Calu3 (cell line): ENCODE data around the gene MAST3. TPM values are rescaled to one million over a fixed set of nuclear protein-coding genes. Genes with fewer than 3 reads are reported as not detected.
A peak's percentile ranks its signal among the peaks of the same experiment; 100 is the strongest.

Experiments used
- BruUV-seq: library from RNA; stranded (reverse); fragments of 400-500 nt; replicated peaks from 2 replicates; lab custom pipeline; 2021; lab: Mats Ljungman, UMichigan
- CTCF ChIA-PET: fragments of 300-600 bp; sonication (Branson Sonifier 250); formaldehyde crosslinking; loops from one replicate; lab custom pipeline; 2022; ENCODE audit warnings: antibody characterized with exemption; lab: Charles Lee
- DNase-seq: peaks from one replicate; pipeline ENCODE4 v3.0.0; 2022
- H3K27ac Mint-ChIP-seq: one replicate; pipeline ENCODE4 v1.8.0; 2022; ENCODE audit warnings: mixed read lengths; ENCODE audit not compliant: unreplicated experiment
- H3K27me3 Mint-ChIP-seq: one replicate; pipeline ENCODE4 v1.8.0; 2022; ENCODE audit warnings: mixed read lengths; ENCODE audit not compliant: unreplicated experiment
- H3K36me3 Mint-ChIP-seq: one replicate; pipeline ENCODE4 v1.8.0; 2022; ENCODE audit warnings: mild to moderate bottlenecking, moderate library complexity, mixed read lengths; ENCODE audit not compliant: insufficient read depth, unreplicated experiment
- H3K4me1 Mint-ChIP-seq: one replicate; pipeline ENCODE4 v1.8.0; 2022; ENCODE audit warnings: mild to moderate bottlenecking, low read depth, mixed read lengths; ENCODE audit not compliant: unreplicated experiment
- H3K4me3 Mint-ChIP-seq: one replicate; pipeline ENCODE4 v1.8.0; 2022; ENCODE audit warnings: mild to moderate bottlenecking, low read depth, moderate library complexity, mixed read lengths; ENCODE audit not compliant: unreplicated experiment
- H3K9me3 Mint-ChIP-seq: one replicate; pipeline ENCODE4 v1.8.0; 2022; ENCODE audit warnings: low read depth, mixed read lengths; ENCODE audit not compliant: unreplicated experiment
- intact Hi-C: fragments of 100-400 bp; cut with micrococcal nuclease; formaldehyde crosslinking; loops from one replicate; pipeline ENCODE4 v1.10.0; 2022; ENCODE audit not compliant: unreplicated experiment
- total RNA-seq: library from RNA; stranded (reverse); gene quantifications from 2 replicates; pipeline ENCODE4 v1.2.3, GENCODE V29; 2022
- TF ChIP-seq, protein P1 (sequence below): fragments of 200-600 bp; IDR thresholded peaks from one replicate; pipeline ENCODE4 v1.8.0; 2022; ENCODE audit warnings: antibody characterized with exemption; ENCODE audit not compliant: unreplicated experiment

Gene MAST3
- total RNA-seq, 1 experiment from 2014 or later = 5.9 TPM

DNA sequence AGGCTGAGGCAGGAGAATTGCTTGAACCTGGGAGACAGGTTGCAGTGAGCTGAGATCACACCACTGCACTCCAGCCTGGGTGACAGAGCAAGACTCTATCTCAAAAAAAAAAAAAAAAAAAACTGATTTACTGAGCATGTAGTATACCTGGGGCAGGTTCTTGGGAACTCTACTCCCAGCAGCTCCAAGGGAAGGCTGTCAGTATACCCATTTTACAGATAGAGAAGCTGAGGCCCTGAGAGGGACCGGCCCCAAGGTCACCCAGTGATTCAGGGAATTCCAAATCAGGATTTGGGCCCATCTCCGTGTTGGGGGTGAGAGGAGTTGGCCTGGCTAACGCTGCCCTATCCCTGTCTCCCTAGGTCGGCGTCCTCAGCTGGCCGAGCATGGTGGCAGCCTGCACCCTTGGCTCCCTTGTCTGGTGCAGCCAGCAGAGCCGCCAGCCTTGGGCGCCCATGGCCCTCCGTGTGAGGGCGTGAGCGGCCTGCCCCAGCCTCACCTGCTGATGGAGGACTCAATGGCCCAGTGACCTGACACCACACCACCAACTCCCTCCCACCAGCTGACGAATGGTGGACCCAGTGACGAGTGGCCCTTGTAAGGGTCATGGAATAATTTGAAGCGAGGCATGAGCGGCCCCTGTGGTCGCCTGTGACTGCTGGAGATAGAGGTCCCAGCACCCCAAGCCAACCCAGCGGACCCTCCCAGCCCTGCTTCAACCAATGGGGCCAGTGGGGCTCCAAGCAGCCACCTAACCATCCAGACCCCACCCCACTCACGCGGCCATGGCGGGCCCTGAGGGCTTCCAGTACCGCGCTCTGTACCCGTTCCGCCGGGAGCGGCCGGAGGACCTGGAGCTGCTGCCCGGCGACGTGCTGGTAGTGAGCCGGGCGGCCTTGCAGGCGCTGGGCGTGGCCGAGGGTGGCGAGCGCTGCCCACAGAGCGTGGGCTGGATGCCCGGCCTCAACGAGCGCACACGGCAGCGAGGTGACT is 57.8 kb downstream of the MAST3 start:
- CTCF ChIA-PET = interaction anchor here (0.7 to 1.4 kb wide), 3 partner anchors 42 to 131 kb away, joined by 3 to 4 read pairs (median 3); no protein-coding TSS in a partner anchor
- no TSS peak for BruUV-seq
- no peaks in the 10 kb centered on the region for H3K27me3 Mint-ChIP-seq
- H3K4me3 Mint-ChIP-seq = no peak overlapping the region
- DNase-seq = no peak
- intact Hi-C loops = no loop called here
- TF ChIP-seq, protein P1, sequence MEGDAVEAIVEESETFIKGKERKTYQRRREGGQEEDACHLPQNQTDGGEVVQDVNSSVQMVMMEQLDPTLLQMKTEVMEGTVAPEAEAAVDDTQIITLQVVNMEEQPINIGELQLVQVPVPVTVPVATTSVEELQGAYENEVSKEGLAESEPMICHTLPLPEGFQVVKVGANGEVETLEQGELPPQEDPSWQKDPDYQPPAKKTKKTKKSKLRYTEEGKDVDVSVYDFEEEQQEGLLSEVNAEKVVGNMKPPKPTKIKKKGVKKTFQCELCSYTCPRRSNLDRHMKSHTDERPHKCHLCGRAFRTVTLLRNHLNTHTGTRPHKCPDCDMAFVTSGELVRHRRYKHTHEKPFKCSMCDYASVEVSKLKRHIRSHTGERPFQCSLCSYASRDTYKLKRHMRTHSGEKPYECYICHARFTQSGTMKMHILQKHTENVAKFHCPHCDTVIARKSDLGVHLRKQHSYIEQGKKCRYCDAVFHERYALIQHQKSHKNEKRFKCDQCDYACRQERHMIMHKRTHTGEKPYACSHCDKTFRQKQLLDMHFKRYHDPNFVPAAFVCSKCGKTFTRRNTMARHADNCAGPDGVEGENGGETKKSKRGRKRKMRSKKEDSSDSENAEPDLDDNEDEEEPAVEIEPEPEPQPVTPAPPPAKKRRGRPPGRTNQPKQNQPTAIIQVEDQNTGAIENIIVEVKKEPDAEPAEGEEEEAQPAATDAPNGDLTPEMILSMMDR = no peak
- H3K4me1 Mint-ChIP-seq = peaks cover 27% of the 10 kb centered on the region
- H3K36me3 Mint-ChIP-seq = peaks cover 42% of the 10 kb centered on the region
- no peaks in the 10 kb centered on the region for H3K9me3 Mint-ChIP-seq
- no peak overlapping the region for H3K27ac Mint-ChIP-seq

DNA sequence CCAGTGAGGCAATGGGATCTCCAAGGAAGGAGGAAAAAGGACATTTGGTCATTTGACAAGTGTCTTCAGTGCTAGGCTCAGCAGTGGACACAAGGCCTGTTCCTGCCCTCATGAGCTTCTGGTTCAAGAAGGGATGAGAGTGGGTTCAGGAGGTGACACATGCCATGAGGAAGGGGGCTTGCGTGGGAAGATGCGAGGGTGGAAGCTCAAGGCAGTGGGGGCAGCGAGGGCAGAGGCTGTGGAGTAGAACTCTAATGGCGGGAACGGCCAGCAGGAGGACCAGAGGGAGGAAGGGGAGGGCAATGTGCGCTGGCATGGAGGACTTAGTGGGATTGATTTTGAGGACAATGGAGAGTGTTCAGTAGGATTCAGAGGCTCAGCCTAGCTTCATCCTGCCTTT is 58.7 kb downstream of the MAST3 start:
- no TSS peak for BruUV-seq
- H3K4me1 Mint-ChIP-seq = peaks cover 27% of the 10 kb centered on the region
- intact Hi-C loops = no loop called here
- peak overlapping the region; percentile 28 for H3K4me3 Mint-ChIP-seq
- CTCF ChIA-PET = interaction anchor here (1.1 kb wide), 1 partner anchor 43 kb away, joined by 3 read pairs; no protein-coding TSS in a partner anchor
- H3K27ac Mint-ChIP-seq = no peak overlapping the region
- H3K27me3 Mint-ChIP-seq = no peaks in the 10 kb centered on the region
- DNase-seq = no peak
- no peaks in the 10 kb centered on the region for H3K9me3 Mint-ChIP-seq
- H3K36me3 Mint-ChIP-seq = peaks cover 42% of the 10 kb centered on the region
- TF ChIP-seq, protein P1 = no peak

DNA sequence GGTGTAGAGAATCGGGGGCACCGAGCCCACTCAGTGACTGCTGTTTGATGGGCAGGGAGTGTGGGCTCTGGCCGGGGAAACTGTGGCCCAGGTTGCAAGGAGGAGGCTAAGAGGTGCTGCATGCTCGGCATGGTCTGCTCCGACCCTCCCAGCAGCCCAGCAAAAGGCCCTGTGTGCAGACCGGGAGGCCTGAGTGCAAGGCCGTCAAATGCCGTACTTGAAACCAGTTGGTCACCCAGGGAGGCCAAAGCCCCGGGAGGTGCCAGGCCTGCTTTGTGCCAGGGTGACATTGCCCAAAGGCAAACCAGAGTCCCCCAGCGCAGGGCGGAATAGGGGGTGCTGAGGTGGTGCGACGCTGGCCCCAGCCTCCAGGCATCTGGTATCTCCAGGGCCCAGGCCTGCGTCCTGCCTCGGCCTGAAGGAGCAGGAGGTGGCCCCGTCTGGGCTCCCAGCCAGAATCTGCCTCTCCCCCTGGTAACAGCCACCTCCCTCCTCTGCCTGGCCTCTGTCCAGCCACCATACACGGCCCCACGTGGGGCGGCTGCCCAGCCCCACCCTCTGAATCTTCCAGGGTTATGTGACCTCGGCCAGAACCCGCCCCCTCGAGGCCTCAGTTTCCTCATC is 59.4 kb downstream of the MAST3 start:
- intact Hi-C loops = no loop called here
- Mint-ChIP-seq H3K27ac (no peak overlapping the region), H3K4me3 (no peak overlapping the region), H3K36me3 (peaks cover 44% of the 10 kb centered on the region), H3K9me3 (no peaks in the 10 kb centered on the region), H3K27me3 (no peaks in the 10 kb centered on the region), H3K4me1 (peaks cover 26% of the 10 kb centered on the region)
- TF ChIP-seq, protein P1 = no peak
- no TSS peak for BruUV-seq
- DNase-seq = peak; percentile 85
- CTCF ChIA-PET = no interaction called here

DNA sequence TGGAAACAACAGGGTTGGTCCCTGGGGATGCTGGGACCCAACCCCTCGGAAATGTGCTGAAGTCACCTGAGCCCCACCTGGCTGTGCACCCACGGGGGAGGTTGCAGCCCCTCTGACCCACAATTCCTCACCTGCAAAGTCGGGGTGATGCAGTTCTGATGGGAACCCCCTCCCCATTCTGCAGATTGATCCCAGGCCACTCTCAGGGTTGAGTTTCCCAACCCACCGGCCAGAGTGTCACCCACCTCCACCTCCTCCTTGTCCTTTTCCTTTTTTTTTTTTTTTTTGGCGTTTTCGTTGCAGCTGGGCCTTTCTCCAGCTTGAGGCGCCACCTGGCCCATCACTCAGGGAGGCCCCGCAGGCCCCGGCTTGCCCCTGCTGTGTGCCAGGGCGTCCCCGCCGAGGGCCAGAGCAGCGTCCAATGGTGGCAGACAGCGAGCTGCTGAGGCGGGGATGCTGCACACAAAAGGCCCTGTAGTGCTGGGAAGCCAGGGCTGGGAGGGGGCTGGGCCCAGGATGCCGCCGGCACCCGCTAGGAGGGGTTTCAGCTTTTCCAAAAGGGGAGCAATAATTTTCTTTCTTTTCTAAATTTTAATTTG is 60.0 kb downstream of the MAST3 start:
- Mint-ChIP-seq H3K9me3 (no peaks in the 10 kb centered on the region), H3K36me3 (peaks cover 40% of the 10 kb centered on the region), H3K4me1 (peaks cover 20% of the 10 kb centered on the region), H3K4me3 (no peak overlapping the region), H3K27me3 (no peaks in the 10 kb centered on the region), H3K27ac (no peak overlapping the region)
- intact Hi-C loops = no loop called here
- CTCF ChIA-PET = no interaction called here
- no peak for DNase-seq
- TF ChIP-seq, protein P1 = no peak
- BruUV-seq = no TSS peak
